HG03025 (cell line): Measurements from ENCODE around the gene CACNB4.
"Not testable (repeated sequence)": the region's sequence is repeated elsewhere in the genome, so short reads cannot be mapped to it uniquely, and the experiment has no call there.

Experiments used
- ATAC-seq: cut with Tn5 transposase; IDR thresholded peaks from one replicate; pipeline ENCODE4 v1.9.1; 2021; ENCODE audit warnings: mild to moderate bottlenecking, moderate library complexity; ENCODE audit not compliant: unreplicated experiment, low FRiP score

Gene CACNB4

GRCh38 chr2:151796774-151797173, 302.1 kb downstream of the CACNB4 start:
- ATAC-seq = no peak

GRCh38 chr2:151795646-151796240, 303.1 kb downstream of the CACNB4 start:
- no peak for ATAC-seq

GRCh38 chr2:151794422-151794821, 304.4 kb downstream of the CACNB4 start:
- ATAC-seq = not testable (repeated sequence)

- ATAC-seq = no peak
Measured at GRCh38 chr2:151793123-151793522, 305.7 kb downstream of the CACNB4 start.

GRCh38 chr2:151792589-151792988, 306.3 kb downstream of the CACNB4 start:
- ATAC-seq = no peak

- ATAC-seq = no peak
Measured at GRCh38 chr2:151791545-151791944, 307.3 kb downstream of the CACNB4 start.

- no peak for ATAC-seq
Measured at GRCh38 chr2:151790689-151791088, 308.2 kb downstream of the CACNB4 start.

- no peak for ATAC-seq
Measured at GRCh38 chr2:151789055-151789834, 309.6 kb downstream of the CACNB4 start.

- no peak for ATAC-seq
Measured at GRCh38 chr2:151786483-151786882, 312.4 kb downstream of the CACNB4 start.

GRCh38 chr2:151786077-151786476, 312.8 kb downstream of the CACNB4 start:
- no peak for ATAC-seq

GRCh38 chr2:151783133-151783520, 315.7 kb downstream of the CACNB4 start:
- ATAC-seq = no peak
